Panc1 (cell line): ENCODE measurements around the gene ZC3H18. TPM values are rescaled to one million over a fixed set of nuclear protein-coding genes. Genes with fewer than 3 reads are reported as not detected.

Experiments used
- ATAC-seq: fragments of 200-7000 bp; cut with Tn5 transposase; 2 replicates; pipeline ENCODE4 v1.9.1; 2020; ENCODE audit warnings: mild to moderate bottlenecking, moderate library complexity
- BruUV-seq: library from RNA; stranded (reverse); fragments of 400-500 nt; replicated peaks from 2 replicates; lab custom pipeline; 2021; lab: Mats Ljungman, UMichigan
- CTCF ChIA-PET: fragments of 300-600 bp; sonication (Branson Sonifier 250); formaldehyde crosslinking; loops from one replicate; lab custom pipeline; 2022; ENCODE audit warnings: antibody characterized with exemption; lab: Charles Lee
- POLR2A ChIA-PET: fragments of 300-600 bp; sonication (Branson Sonifier 250); formaldehyde crosslinking; loops from one replicate; lab custom pipeline; 2022; ENCODE audit warnings: antibody characterized with exemption; lab: Charles Lee
- DNase-seq: peaks from one replicate; pipeline ENCODE4 v3.0.0-alpha.2; 2010; ENCODE audit warnings: low read depth, low spot score
- H3K27ac ChIP-seq: 2 replicates; pipeline ENCODE4 v1.5.1; 2011; ENCODE audit warnings: mild to moderate bottlenecking, low read length, inconsistent platforms
- H3K27me3 ChIP-seq: fragments of 200-500 bp; sonication (Bioruptor generic); 2 replicates; pipeline ENCODE4 v1.6.0; 2014; ENCODE audit warnings: low read length, inconsistent platforms; ENCODE audit not compliant: control insufficient read depth, insufficient read depth
- H3K36me3 ChIP-seq: fragments of 200-500 bp; sonication (Bioruptor generic); 2 replicates; pipeline ENCODE4 v1.5.1; 2014; ENCODE audit warnings: inconsistent platforms, mild to moderate bottlenecking, low read length, moderate library complexity; ENCODE audit not compliant: control insufficient read depth, insufficient read depth
- H3K4me1 ChIP-seq: 2 replicates; pipeline ENCODE4 v1.5.1; 2011; ENCODE audit warnings: inconsistent platforms, mild to moderate bottlenecking, low read length, moderate library complexity; ENCODE audit not compliant: control insufficient read depth, insufficient read depth
- H3K4me3 ChIP-seq, 2 experiments: 2 replicates each; pipeline ENCODE4 v1.5.1; 2011 to 2012; ENCODE audit warnings: low read depth in 2 of 2, low read length in 2 of 2, mild to moderate bottlenecking in 2 of 2, inconsistent platforms in 1 of 2, moderate library complexity in 1 of 2
- H3K9me3 ChIP-seq: fragments of 200-500 bp; sonication (Bioruptor generic); 2 replicates; pipeline ENCODE4 v1.5.1; 2014; ENCODE audit warnings: low read depth, mild to moderate bottlenecking, inconsistent platforms, low read length, moderate library complexity; ENCODE audit not compliant: control insufficient read depth, insufficient read depth
- POLR2AphosphoS5 ChIP-seq: IDR thresholded peaks from 2 replicates; pipeline ENCODE4 v1.6.1; 2012; ENCODE audit warnings: mild to moderate bottlenecking, low read depth, low read length, moderate library complexity
- SIN3A ChIP-seq: IDR thresholded peaks from 2 replicates; pipeline ENCODE4 v1.6.1; 2012; ENCODE audit warnings: low read depth, mild to moderate bottlenecking, low read length, moderate library complexity, borderline replicate concordance; ENCODE audit not compliant: insufficient read depth
- TCF7L2 ChIP-seq: IDR thresholded peaks from 2 replicates; pipeline ENCODE4 v1.6.1; 2011; ENCODE audit warnings: mild to moderate bottlenecking, low read depth, low read length, inconsistent platforms
- in situ Hi-C: cut with HindIII; loops from 2 replicates; pipeline ENCODE4 v1.10.0; 2016; ENCODE audit warnings: low sequenced_read_pairs, low pct_unique_long_range_greater_than_20kb
- intact Hi-C: fragments of 100-400 bp; cut with micrococcal nuclease; formaldehyde crosslinking; loops from one replicate; pipeline ENCODE4 v1.10.0; 2022; ENCODE audit not compliant: unreplicated experiment
- total RNA-seq: library from RNA; stranded (reverse); gene quantifications from one replicate; pipeline ENCODE4 v1.2.1, GENCODE V29; 2021; ENCODE audit not compliant: unreplicated experiment
- TF ChIP-seq, protein P1 (sequence below), 2 experiments: IDR thresholded peaks; 2 replicates each; pipeline ENCODE4 v1.6.1; 2011 to 2012; ENCODE audit warnings: low read depth in 2 of 2, control low read depth in 1 of 2, low read length in 1 of 2, mild to moderate bottlenecking in 1 of 2, moderate library complexity in 1 of 2; ENCODE audit not compliant: insufficient read depth in 1 of 2
- TF ChIP-seq, protein P2 (sequence below): fragments of 450-650 bp; IDR thresholded peaks from 2 replicates; pipeline ENCODE4 v1.5.1; 2017; ENCODE audit warnings: mild to moderate bottlenecking

The ZC3H18 gene
- total RNA-seq, 1 experiment from 2014 or later, result 45.9 TPM

DNA sequence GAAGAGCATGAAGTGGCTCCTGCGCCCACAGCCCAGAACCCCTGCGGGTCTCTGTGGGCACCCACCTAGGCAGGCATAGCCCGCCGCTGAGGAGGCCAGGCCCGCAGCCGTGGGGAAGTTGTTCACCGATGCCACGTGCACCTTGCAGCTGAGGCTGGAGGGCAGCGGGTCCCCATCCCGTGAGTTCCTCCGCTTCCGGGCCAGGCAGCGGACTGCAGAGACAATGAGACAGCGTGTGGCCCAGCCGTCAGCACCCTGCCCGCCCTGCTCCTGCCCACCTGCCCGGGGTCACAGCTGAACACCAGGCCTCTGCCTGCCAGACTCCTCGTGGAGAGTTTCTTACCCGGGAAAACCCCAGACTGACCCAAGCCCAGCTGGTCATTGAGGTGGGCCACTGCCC, 87.2 kb downstream of the ZC3H18 start:
- ATAC-seq (no peak), DNase-seq (no peak)
- TF ChIP-seq, protein P1, sequence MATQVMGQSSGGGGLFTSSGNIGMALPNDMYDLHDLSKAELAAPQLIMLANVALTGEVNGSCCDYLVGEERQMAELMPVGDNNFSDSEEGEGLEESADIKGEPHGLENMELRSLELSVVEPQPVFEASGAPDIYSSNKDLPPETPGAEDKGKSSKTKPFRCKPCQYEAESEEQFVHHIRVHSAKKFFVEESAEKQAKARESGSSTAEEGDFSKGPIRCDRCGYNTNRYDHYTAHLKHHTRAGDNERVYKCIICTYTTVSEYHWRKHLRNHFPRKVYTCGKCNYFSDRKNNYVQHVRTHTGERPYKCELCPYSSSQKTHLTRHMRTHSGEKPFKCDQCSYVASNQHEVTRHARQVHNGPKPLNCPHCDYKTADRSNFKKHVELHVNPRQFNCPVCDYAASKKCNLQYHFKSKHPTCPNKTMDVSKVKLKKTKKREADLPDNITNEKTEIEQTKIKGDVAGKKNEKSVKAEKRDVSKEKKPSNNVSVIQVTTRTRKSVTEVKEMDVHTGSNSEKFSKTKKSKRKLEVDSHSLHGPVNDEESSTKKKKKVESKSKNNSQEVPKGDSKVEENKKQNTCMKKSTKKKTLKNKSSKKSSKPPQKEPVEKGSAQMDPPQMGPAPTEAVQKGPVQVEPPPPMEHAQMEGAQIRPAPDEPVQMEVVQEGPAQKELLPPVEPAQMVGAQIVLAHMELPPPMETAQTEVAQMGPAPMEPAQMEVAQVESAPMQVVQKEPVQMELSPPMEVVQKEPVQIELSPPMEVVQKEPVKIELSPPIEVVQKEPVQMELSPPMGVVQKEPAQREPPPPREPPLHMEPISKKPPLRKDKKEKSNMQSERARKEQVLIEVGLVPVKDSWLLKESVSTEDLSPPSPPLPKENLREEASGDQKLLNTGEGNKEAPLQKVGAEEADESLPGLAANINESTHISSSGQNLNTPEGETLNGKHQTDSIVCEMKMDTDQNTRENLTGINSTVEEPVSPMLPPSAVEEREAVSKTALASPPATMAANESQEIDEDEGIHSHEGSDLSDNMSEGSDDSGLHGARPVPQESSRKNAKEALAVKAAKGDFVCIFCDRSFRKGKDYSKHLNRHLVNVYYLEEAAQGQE (IDR thresholded peaks at IDR 0.05; ENCODE audit: insufficient read depth in 1 of 2, low read depth in 2 of 2, low read length in 1 of 2), result no peak
- no peak for TF ChIP-seq POLR2AphosphoS5
- TF ChIP-seq, protein P2, sequence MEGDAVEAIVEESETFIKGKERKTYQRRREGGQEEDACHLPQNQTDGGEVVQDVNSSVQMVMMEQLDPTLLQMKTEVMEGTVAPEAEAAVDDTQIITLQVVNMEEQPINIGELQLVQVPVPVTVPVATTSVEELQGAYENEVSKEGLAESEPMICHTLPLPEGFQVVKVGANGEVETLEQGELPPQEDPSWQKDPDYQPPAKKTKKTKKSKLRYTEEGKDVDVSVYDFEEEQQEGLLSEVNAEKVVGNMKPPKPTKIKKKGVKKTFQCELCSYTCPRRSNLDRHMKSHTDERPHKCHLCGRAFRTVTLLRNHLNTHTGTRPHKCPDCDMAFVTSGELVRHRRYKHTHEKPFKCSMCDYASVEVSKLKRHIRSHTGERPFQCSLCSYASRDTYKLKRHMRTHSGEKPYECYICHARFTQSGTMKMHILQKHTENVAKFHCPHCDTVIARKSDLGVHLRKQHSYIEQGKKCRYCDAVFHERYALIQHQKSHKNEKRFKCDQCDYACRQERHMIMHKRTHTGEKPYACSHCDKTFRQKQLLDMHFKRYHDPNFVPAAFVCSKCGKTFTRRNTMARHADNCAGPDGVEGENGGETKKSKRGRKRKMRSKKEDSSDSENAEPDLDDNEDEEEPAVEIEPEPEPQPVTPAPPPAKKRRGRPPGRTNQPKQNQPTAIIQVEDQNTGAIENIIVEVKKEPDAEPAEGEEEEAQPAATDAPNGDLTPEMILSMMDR, result no peak
- TF ChIP-seq SIN3A, result no peak
- no peak for TF ChIP-seq TCF7L2
- peaks cover 5% of the 10 kb centered on the region; the same call in 1 of the 2 replicates for H3K4me1 ChIP-seq
- no peaks in the 10 kb centered on the region for H3K9me3 ChIP-seq
- ChIA-PET POLR2A (no interaction called here), CTCF (no interaction called here)
- in situ Hi-C loops, result no loop called here
- H3K27me3 ChIP-seq, result no peaks in the 10 kb centered on the region
- no peaks in the 10 kb centered on the region; the same call in 1 of the 2 replicates for H3K36me3 ChIP-seq
- no peak overlapping the region for H3K4me3 ChIP-seq
- BruUV-seq, result no TSS peak
- intact Hi-C loops, result no loop called here
- H3K27ac ChIP-seq, result no peak overlapping the region

DNA sequence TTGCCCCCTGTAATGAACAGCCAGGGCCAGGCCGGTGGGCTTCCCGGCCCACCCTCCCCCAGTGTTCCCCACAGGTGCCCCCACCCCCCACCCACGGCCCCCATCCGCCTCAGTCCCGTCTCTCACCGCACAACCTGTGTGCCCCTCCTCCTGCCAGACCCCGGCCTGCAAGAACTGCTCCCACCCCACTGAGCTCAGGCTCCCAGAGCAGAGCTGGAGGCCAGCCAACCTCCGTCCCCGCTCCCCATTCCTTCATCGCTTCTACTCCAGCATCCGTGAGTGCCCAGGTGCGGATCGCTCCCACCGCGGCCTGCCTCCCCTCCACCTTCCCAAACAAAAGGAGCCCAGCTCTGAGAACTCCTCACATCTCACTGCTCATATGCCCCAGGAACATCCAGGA, 88.5 kb downstream of the ZC3H18 start:
- ATAC-seq (no peak), DNase-seq (no peak)
- Histone ChIP-seq H3K27ac (no peak overlapping the region), H3K9me3 (no peaks in the 10 kb centered on the region), H3K4me3 (no peak overlapping the region), H3K27me3 (no peaks in the 10 kb centered on the region), H3K36me3 (no peaks in the 10 kb centered on the region; the same call in 1 of the 2 replicates), H3K4me1 (peaks cover 5% of the 10 kb centered on the region; the same call in 1 of the 2 replicates)
- CTCF ChIA-PET, result no interaction called here
- BruUV-seq, result no TSS peak
- intact Hi-C loops (no loop called here), in situ Hi-C loops (no loop called here)
- POLR2A ChIA-PET, result no interaction called here
- TF ChIP-seq POLR2AphosphoS5 (no peak), TCF7L2 (no peak), SIN3A (no peak)
- TF ChIP-seq, protein P2, result no peak
- TF ChIP-seq, protein P1 (IDR thresholded peaks at IDR 0.05; ENCODE audit: insufficient read depth in 1 of 2, low read depth in 2 of 2, low read length in 1 of 2), result no peak
